Stimulated activated naive B cell treated with anti-CD40 and anti-IgM and Interleukin-4, amounts not matched to agents 10 μg/mL and 1 μg/mL and 100 μg/mL, for 72 hours (primary cell): Measurements from ENCODE around the gene WASF2.
"Not testable (repeated sequence)": the region's sequence is repeated elsewhere in the genome, so short reads cannot be mapped to it uniquely, and the experiment has no call there.

ENCODE experiments used
- ATAC-seq, 2 donors: fragments of 150-1000 bp; cut with Tn5 transposase; replicated peaks; 2 replicates each; pipeline ENCODE4 v1.10.0; 2021; ENCODE audit warnings: moderate library complexity in 1 of 2
- DNase-seq: peaks from one replicate; pipeline ENCODE4 v3.0.0; 2021
- H3K27ac Mint-ChIP-seq: one replicate; pipeline ENCODE4 v1.8.0; 2022; ENCODE audit warnings: mild to moderate bottlenecking, mixed read lengths
- H3K27me3 Mint-ChIP-seq, 2 donors: one replicate each; pipeline ENCODE4 v1.8.0; 2022; ENCODE audit warnings: mixed read lengths in 2 of 2
- H3K36me3 Mint-ChIP-seq, 2 donors: one replicate each; pipeline ENCODE4 v1.8.0; 2022; ENCODE audit warnings: mixed read lengths in 2 of 2, mild to moderate bottlenecking in 1 of 2
- H3K4me1 Mint-ChIP-seq, 2 donors: one replicate each; pipeline ENCODE4 v1.8.0; 2022; ENCODE audit warnings: mixed read lengths in 2 of 2, mild to moderate bottlenecking in 1 of 2
- H3K4me3 Mint-ChIP-seq, 2 donors: one replicate each; pipeline ENCODE4 v1.8.0; 2022; ENCODE audit warnings: mild to moderate bottlenecking in 2 of 2, mixed read lengths in 2 of 2, moderate library complexity in 1 of 2
- H3K9me3 Mint-ChIP-seq, 2 donors: one replicate each; pipeline ENCODE4 v1.8.0; 2022; ENCODE audit warnings: mixed read lengths in 2 of 2, mild to moderate bottlenecking in 1 of 2

WASF2 gene

DNA sequence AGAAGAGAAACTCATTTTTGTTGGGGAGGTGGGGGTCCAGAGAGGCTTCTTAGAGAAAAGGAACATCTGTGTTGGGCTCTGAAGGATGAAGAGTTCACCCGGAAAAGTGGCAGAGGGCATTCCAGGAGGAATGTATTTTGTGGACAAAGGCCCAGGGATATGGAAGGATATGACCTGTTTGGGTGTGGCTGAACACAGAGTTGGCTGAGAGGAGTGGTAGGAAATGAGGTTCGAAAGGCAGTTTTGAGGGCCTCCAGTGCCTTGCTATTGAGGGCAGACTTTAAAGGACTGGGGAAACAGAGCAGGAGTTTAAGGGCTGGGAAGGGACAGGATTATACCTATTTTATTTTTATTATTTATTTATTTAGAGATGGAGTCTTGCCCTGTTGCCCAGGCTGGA is 27.3 kb upstream of the WASF2 start:
- no peaks in the 10 kb centered on the region for H3K9me3 Mint-ChIP-seq
- H3K36me3 Mint-ChIP-seq = no peaks in the 10 kb centered on the region
- ATAC-seq (no peak), DNase-seq (no peak)
- peaks cover 7% of the 10 kb centered on the region in 2 donors for H3K27me3 Mint-ChIP-seq
- no peak overlapping the region for H3K4me3 Mint-ChIP-seq
- peaks cover 21 to 34% of the 10 kb centered on the region in 2 donors for H3K4me1 Mint-ChIP-seq
- H3K27ac Mint-ChIP-seq = no peak overlapping the region

DNA sequence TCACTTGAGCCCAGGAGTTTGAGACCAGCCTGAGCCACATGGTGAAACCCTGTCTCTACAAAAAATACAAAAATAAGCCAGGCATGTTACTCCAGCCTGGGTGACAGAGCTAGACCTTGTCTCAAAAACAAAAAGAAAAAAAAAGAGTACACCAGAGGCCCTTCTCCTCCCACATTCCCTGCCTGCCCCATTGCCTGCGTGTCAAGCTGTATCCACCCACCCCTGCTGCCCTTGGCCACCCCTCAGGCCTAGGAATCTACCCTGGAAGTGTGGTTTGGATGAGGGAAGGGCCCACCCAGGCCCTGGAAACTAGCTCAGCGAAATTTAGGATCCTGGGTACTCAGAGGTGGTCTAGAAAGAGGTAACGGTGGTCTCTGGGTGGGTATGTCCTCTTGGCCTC is 25.7 kb upstream of the WASF2 start:
- Mint-ChIP-seq H3K27me3 (no peaks in the 10 kb centered on the region), H3K4me1 (peaks cover 11 to 18% of the 10 kb centered on the region in 2 donors), H3K9me3 (no peaks in the 10 kb centered on the region), H3K27ac (peak overlapping the region; percentile 75), H3K36me3 (no peaks in the 10 kb centered on the region), H3K4me3 (no peak overlapping the region)
- no peak for DNase-seq
- no peak for ATAC-seq

DNA sequence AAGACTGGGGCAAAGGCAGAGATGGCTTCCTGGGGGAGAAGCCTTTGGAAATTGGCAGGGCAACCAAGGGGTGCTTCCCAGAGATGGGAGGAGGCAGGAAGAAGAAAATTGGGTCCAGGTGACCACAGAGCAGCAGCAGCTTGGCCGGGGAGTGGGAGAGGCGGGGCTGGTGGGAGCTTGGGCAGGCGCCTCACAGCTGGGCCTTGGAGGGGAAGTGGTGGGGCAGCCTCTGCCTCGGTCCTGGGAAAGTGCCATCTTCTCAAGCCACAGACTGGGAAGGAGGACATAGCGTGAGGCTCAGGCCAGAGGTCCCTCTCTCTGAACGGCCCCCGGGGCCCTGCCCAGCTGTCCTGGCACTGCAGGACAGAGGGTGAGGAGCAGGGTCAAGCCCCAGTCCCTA is 24.0 kb upstream of the WASF2 start:
- DNase-seq (no peak), ATAC-seq (no peak)
- H3K4me1 Mint-ChIP-seq = peaks cover 13 to 17% of the 10 kb centered on the region in 2 donors
- H3K27ac Mint-ChIP-seq = peak overlapping the region; percentile 59
- no peaks in the 10 kb centered on the region for H3K9me3 Mint-ChIP-seq
- H3K27me3 Mint-ChIP-seq = no peaks in the 10 kb centered on the region
- no peaks in the 10 kb centered on the region for H3K36me3 Mint-ChIP-seq
- H3K4me3 Mint-ChIP-seq = no peak overlapping the region

DNA sequence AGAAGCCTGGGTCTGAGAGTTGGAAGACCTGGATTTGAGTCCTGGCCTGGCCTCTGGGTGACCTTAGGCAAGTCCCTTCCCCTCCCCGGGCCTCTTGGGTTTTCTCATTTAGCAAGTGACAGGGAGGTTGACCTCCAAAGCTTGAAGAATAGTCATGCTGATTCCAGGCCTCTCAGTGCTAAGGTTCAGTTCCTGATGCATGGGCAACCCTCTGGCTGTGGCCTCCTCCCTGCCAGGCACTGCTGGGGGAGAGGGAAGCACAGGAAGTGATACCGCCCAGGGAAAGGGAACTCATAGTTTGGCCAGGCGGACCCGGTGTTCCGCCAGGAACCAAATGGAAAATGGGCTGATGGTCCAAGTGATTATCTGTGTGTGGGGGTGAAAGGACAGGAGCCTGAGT is 23.6 kb upstream of the WASF2 start:
- no peak for ATAC-seq
- H3K4me3 Mint-ChIP-seq = no peak overlapping the region

DNA sequence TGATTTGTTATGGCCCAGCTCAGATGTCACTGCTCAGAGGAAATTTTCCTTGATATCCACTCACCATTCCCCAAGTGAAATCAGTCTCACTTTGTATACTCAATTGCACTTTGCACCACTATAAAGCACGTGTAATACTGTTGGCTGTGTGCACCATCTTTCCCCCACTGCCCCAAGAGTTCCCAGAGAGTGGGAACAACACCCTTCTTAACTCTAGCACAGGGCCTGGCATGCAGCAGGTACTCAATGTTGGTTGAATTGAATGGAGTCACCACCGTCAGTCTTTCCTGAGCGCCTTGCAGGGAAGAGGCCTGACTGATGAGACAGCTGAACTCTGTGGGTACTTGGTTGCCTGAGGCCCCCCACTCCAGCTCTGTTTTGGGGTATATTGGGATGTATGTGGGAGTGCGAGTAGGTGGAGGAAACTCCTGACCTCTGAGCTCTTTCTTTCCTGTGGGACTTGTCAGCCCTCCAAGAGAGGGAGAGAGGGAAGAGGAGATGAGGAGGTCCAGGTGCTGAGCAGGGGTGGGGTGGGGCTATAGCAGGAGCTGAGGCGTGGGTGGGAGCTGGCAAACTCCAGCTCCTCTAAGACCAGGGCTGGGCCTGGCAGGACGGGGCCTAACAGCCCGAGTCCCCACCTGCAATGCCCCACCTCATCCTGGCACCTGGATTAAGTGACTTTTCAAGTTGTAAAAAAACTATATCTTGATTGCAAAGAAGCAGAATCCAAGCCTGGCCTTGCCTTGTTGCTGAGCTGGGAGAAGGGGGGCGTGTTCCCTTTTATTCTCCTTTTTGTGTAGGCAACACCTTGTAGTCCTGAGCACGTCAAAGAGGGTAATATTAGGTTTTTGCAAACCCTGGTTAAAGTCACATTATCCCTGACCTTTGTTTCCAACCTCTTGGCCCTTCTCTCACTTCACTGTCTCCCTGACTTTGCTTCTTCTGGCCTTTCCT is 19.4 kb upstream of the WASF2 start:
- Mint-ChIP-seq H3K27me3 (no peaks in the 10 kb centered on the region), H3K4me3 (no peak overlapping the region), H3K4me1 (peaks cover 10 to 12% of the 10 kb centered on the region in 2 donors), H3K36me3 (no peaks in the 10 kb centered on the region), H3K27ac (peak overlapping the region; percentile 44), H3K9me3 (no peaks in the 10 kb centered on the region)
- ATAC-seq (no peak), DNase-seq (no peak)

More for the DNA sequence above, 23.6 kb upstream of the WASF2 start:
- H3K9me3 Mint-ChIP-seq = no peaks in the 10 kb centered on the region
- DNase-seq = no peak
- H3K4me1 Mint-ChIP-seq = peaks cover 13 to 18% of the 10 kb centered on the region in 2 donors
- H3K36me3 Mint-ChIP-seq = no peaks in the 10 kb centered on the region
- H3K27ac Mint-ChIP-seq = peak overlapping the region; percentile 59
- H3K27me3 Mint-ChIP-seq = no peaks in the 10 kb centered on the region

DNA sequence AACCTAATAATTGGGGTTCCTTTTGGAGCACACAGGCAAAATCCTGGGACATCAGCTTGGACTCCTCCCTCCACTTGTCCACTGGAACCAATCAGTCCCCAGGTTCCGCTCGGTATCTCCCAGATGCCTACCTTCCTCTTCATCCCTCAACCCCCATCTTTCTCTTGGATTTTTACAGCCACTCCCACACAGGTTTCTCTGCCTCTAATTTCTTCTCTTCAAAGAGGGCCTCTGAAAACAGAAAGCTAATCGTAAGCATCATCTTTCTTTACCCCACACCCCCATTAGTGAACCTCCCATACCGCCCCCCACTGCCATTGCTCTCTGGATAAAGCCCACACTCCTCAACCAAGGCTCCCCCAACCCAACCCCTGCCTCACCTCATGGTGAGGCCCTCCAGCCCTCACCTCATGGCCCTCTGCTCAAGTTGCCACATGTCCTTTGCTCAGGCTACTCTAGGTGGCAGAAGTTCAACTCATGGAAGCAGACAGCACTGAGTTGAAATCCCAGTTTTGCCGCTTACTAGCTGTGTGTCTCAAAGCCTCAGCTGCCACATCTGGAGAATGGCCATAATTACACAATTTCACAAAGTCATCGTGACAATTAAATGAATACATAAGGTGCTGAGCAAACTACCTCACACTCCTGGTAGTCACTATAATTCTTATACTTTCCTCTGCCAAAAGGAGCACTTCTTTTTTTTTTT is 18.1 kb upstream of the WASF2 start:
- Mint-ChIP-seq H3K36me3 (no peaks in the 10 kb centered on the region), H3K27ac (peak overlapping the region; percentile 4), H3K27me3 (no peaks in the 10 kb centered on the region), H3K9me3 (no peaks in the 10 kb centered on the region), H3K4me1 (peaks cover 4 to 6% of the 10 kb centered on the region in 2 donors), H3K4me3 (no peak overlapping the region)
- DNase-seq (no peak), ATAC-seq (no peak)

DNA sequence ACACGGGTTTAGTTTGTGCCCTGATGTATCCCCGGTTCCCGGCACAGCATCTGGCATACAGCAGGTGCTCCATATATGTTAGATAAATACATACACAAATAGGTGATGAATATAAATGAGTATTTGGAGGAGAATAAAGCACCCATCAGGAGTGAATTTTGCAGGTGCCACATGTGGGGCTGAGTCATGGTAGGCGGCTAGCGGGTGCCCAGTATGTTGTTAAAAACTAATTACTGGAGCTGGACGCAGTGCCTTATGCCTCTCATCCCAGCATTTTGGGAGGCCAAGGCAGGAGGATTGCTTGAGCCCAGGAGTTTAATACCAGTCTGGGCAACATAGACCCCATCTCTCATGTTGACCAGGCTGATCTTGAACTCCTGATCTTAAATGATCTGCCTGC is 16.7 kb upstream of the WASF2 start:
- Mint-ChIP-seq H3K4me3 (no peak overlapping the region), H3K36me3 (no peaks in the 10 kb centered on the region), H3K4me1 (peaks cover 4 to 6% of the 10 kb centered on the region in 2 donors), H3K27me3 (no peaks in the 10 kb centered on the region), H3K27ac (no peak overlapping the region), H3K9me3 (no peaks in the 10 kb centered on the region)
- DNase-seq = no peak
- ATAC-seq = no peak

DNA sequence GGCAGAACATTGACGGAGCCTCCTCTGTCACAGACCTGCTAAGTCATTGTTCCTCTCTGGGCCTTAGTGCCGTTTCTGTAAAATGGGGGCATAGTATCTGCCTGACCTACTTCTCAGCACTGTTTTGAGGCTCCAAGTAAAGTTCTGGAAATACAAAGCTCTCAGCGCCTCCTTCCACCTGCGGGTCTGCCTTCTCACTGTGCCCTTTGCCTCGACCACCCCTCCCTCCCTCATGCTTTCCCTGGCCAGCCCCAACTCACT is 15.4 kb upstream of the WASF2 start:
- H3K4me3 Mint-ChIP-seq = no peak overlapping the region

DNA sequence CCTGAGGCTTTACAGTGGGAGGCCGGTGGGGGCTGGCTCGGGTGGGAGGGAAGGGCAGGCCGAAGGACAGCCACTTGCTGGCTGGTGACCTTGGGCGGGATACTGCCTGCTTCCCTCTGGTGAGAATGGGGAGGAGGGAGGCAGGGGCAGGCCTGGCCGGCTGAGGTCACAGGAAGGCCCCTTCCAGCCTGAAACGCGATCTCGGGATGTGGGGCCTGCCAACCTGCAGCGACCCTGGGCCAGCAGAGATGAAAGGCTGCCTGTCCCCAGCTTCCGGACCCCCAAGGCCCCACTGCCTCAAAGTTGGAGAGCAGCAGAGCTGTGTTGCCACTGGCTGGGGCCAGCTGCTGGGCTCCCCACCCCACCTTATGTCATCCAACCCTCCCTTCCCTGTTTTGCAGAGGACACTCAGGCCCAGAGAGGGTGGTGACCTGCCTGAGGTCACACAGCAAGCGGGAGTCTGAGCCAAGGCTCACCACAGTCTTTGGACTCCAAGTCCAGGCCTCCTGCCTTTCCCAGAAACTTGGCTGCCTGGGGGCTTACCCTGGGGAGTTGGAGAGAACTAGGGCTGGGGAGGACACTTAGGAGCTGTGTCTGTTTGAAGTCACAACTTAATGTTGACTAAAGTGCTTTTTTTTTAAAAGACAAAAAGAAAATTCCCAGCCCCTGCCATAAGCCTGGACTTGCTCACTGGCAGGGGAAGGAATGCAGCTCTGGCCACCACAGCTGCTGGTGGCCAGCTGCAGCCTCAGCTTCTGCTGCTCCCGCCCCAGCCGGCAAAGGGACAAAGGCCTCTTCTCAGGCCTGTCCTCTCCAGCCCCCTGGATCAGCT is 14.8 kb upstream of the WASF2 start:
- no peak for DNase-seq
- Mint-ChIP-seq H3K9me3 (no peaks in the 10 kb centered on the region), H3K27ac (no peak overlapping the region), H3K27me3 (no peaks in the 10 kb centered on the region), H3K36me3 (no peaks in the 10 kb centered on the region), H3K4me1 (peaks cover 4 to 6% of the 10 kb centered on the region in 2 donors), H3K4me3 (no peak overlapping the region)
- ATAC-seq = no peak

More for the DNA sequence above, 15.4 kb upstream of the WASF2 start:
- Mint-ChIP-seq H3K27ac (peak overlapping the region; percentile 25), H3K27me3 (no peaks in the 10 kb centered on the region), H3K4me1 (peaks cover 4 to 6% of the 10 kb centered on the region in 2 donors), H3K36me3 (no peaks in the 10 kb centered on the region), H3K9me3 (no peaks in the 10 kb centered on the region)
- no peak for ATAC-seq
- no peak for DNase-seq

DNA sequence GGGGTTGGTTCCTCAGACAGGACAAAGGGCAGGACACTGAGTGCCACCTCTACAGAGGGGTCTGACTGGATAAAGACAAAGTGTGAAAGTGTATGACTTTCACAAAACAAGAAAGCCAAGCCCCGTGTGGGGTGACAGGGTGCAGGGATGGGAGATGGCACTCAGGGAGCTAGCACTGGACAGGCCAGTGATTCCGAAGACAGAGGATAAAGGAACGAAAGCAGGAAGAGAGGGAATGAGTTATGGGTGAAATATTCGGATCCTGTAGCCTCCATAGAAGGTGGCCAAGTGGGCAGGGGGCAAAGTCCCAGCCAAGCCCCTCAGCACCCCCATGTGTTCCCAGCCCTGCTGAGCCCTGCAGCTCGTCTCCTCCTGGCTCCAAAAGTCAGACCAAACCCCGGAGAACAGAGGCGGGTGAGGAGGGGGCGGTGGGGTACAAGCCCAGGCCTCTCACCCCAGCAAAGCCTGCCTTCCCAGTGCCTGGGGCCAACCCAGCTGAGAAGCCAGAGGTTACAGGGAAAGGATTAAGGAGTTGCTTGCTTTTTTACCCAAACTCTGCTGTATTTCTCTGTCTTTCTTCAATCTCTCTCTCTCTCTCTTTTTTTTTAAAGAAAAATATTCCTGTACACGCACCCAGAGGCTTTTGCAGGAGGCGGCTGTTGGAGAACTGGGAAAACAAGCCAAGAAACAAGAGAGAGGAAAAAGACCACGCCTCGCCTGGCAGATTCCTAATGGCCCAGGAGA is 14.0 kb upstream of the WASF2 start:
- Mint-ChIP-seq H3K27me3 (no peaks in the 10 kb centered on the region), H3K36me3 (no peaks in the 10 kb centered on the region), H3K27ac (no peak overlapping the region), H3K4me1 (peaks cover under 1 to 1% of the 10 kb centered on the region in 2 donors), H3K9me3 (no peaks in the 10 kb centered on the region), H3K4me3 (no peak overlapping the region)
- ATAC-seq (no peak), DNase-seq (no peak)

DNA sequence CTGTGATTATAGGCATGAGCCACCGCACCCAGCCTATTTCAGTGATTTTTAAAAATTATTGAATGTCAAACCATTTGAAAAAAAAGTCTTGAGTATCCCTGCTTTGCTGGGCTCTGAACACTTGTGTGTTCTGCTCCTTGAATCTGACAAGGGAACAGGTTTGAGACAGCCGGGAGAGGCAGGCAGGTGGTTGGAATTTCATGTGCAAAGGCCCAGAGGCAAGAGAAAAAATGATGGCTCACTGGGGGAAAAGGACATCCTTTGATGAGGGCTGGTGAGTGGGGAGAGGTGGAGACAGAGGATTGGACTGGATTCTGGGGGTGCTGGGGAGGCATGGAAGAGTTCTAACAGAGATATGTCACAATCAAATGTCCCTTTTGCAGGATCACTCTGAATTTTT is 13.1 kb upstream of the WASF2 start:
- Mint-ChIP-seq H3K36me3 (no peaks in the 10 kb centered on the region), H3K9me3 (no peaks in the 10 kb centered on the region), H3K4me1 (no peaks in the 10 kb centered on the region), H3K27me3 (no peaks in the 10 kb centered on the region), H3K4me3 (no peak overlapping the region), H3K27ac (no peak overlapping the region)
- ATAC-seq (no peak), DNase-seq (no peak)

DNA sequence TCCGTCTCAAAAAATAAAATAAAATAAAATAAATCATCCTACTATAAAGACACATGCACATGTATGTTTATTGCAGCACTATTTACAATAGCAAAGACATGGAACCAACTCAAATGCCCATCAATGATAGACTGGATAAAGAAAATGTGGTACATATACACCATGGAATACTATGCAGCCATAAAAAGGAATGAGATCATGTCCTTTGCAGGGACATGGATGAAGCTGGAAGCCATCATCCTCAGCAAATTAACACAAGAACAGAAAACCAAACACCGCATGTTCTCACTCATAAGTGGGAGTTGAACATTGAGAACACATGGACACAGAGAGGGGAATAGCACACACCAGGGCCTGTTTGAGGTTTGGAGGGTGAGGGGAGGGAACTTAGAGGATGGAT is 11.2 kb upstream of the WASF2 start:
- H3K9me3 Mint-ChIP-seq, H3K27me3 Mint-ChIP-seq, H3K4me1 Mint-ChIP-seq, H3K27ac Mint-ChIP-seq, DNase-seq, ATAC-seq, H3K36me3 Mint-ChIP-seq, H3K4me3 Mint-ChIP-seq: not testable (repeated sequence)

DNA sequence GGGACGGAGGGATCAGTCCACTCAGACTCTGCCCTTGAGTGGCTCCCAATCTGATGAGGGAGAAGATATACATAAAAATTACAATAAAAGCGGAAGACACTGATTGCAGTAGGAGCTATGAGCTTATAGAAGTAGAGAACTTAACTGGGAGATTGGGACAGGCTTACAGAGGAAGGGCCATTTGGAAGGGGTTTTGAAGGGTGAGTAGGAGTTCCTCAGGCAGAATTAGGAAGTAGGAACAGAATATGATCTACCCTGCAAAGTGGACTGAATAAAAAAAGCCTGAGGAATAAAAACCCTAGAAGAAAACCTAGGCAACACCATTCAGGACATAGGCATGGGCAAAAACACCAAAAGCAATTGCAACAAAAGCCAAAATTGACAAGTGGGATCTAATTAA is 9.2 kb upstream of the WASF2 start:
- no peaks in the 10 kb centered on the region for H3K36me3 Mint-ChIP-seq
- DNase-seq (no peak), ATAC-seq (no peak)
- H3K9me3 Mint-ChIP-seq = no peaks in the 10 kb centered on the region
- no peak overlapping the region for H3K4me3 Mint-ChIP-seq
- peak overlapping the region; percentile 32 for H3K27ac Mint-ChIP-seq
- H3K4me1 Mint-ChIP-seq = peaks cover 6 to 7% of the 10 kb centered on the region in 2 donors
- H3K27me3 Mint-ChIP-seq = no peaks in the 10 kb centered on the region

DNA sequence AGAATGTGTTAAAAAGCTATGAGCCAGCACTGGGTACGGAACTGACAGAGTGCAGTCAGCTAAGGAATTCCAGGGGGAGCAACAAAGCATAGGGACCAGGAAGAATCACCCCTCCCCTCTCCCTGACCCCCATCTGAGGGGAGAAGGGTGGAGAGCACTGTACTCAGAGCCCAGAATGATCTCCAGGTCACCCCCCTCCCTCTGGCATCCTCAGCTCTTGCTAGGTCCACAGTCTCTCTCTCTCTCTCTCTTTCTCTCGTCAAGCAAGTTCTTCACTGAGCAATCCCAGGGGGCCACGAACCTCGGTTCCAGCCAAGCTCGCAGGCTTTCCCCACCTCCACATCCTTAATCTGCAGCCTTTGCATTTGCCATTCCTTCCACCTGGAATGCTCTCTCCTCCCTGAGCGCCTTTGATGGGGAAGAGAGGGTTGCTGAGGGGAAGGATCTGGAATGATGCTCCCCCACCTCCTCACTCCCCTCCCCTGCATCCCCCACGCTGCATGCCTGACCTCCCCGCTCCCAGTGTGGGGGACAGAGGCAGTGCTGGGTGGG is 6.7 kb upstream of the WASF2 start:
- no peaks in the 10 kb centered on the region for H3K27me3 Mint-ChIP-seq
- no peak for DNase-seq
- H3K4me3 Mint-ChIP-seq = no peak overlapping the region
- peaks cover 0 to 2% of the 10 kb centered on the region in 2 donors for H3K36me3 Mint-ChIP-seq
- ATAC-seq = no peak
- no peak overlapping the region for H3K27ac Mint-ChIP-seq
- H3K9me3 Mint-ChIP-seq = no peaks in the 10 kb centered on the region
- H3K4me1 Mint-ChIP-seq = peaks cover 24% of the 10 kb centered on the region in 2 donors
